Stimulated activated CD4-positive, alpha-beta T cell treated with anti-CD3 and anti-CD28 coated beads, Interleukin-15, amount 100 ng/mL, for 24 hours (primary cell): Measurements from ENCODE around the gene PRSS8.
"Not testable (repeated sequence)": the region's sequence is repeated elsewhere in the genome, so short reads cannot be mapped to it uniquely, and the experiment has no call there.

Experiments
- DNase-seq: peaks from one replicate; pipeline ENCODE4 v3.0.0-alpha.2; 2020

PRSS8 gene

GRCh38 chr16:31135535-31136286, at the start of gene PRSS8:
Gene PRSS8, minus strand, starts transcription at chr16:31135727. Its CDS starts 229 bp downstream, at chr16:31135498.
- no peak for DNase-seq

- no peak for DNase-seq
These were observed 49.4 kb upstream of the PRSS8 start for GRCh38 chr16:31184888-31185287.

- no peak for DNase-seq
These were observed 48.2 kb upstream of the PRSS8 start for GRCh38 chr16:31183432-31184428.

DNA sequence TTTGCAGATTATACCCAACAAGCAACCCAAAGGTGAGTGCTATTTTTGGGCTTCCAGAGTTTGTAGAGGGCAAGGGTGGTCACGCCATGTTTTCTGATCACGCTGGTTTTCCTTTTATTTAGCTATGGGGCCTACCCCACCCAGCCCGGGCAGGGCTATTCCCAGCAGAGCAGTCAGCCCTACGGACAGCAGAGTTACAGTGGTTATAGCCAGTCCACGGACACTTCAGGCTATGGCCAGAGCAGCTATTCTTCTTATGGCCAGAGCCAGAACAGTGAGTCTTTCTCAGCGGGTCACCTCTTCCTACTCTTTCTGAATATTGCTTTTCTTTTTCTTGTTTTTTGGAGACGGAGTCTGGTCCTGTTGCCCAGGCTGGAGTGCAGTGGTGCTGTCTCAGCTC, 46.9 kb upstream of the PRSS8 start:
- no peak for DNase-seq

DNA sequence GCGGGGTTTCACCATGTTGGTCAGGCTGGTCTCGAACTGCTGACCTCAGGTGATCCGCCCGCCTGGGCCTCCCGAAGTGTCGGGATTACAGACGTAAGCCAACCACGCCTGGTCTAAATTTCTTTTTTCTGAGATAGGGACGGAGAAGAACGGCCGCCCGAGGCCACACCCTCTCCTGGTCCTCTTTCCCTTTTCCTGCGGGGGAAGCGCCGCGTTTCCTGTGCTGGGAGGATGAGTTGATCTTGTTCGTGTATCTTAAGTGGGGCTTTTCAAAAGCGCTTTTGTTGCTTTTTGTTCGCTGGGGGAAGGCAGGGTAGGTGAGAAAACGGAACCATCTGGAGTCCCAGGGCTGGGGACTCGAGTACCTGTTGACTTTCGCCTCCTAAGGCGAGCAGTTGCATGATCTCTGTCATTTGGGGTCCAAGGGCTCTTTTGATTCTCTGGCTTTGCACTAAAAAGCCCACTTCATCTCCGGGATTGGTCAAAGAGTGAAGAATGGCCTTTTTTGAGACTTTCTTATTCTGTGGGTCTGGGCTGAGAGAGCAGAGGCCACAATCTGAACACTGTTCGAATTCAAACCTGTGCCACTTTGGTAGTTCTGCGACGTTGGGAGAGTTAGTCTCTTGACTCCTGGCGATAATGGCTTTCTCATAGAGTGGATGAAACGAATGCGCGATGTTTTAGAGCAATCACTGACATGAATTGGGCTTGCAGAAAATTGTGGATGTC, 45.7 kb upstream of the PRSS8 start:
- peak; percentile 60 for DNase-seq

- peak; percentile 92 for DNase-seq
These were observed 44.4 kb upstream of the PRSS8 start, which contains the start of gene FUS for GRCh38 chr16:31179747-31180459. Gene FUS, plus strand, starts transcription at chr16:31180139. Its CDS starts 76 bp downstream, at chr16:31180215.

GRCh38 chr16:31179219-31179746, 43.8 kb upstream of the PRSS8 start:
- DNase-seq, result no peak

- peak; percentile 63 for DNase-seq
These were observed 41.6 kb upstream of the PRSS8 start for GRCh38 chr16:31177136-31177535.

GRCh38 chr16:31170048-31170447, 34.5 kb upstream of the PRSS8 start:
- not testable (repeated sequence) for DNase-seq

DNA sequence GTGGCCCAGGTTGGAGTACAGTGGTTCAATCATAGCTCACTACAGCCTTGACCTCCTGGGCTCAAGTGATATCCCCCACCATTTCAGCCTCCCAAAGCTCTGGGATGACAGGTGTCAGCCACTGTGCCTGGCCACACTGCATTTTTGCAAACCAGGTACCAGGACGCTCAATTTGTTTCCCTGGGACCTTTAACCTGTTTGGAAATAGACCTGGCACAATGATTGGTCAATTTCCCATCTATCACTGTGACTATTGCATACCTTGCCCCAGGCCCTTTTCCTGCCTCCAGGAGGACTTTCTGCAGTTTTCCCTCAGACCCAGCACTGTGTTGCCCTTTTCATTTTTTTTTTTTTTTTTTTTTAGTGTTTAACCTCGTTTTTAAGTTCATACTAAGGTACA, 33.3 kb upstream of the PRSS8 start:
- DNase-seq, result no peak

- DNase-seq, result no peak
These were observed 31.8 kb upstream of the PRSS8 start for GRCh38 chr16:31167315-31167714.

GRCh38 chr16:31157136-31157535, 21.6 kb upstream of the PRSS8 start:
- DNase-seq, result no peak

- DNase-seq, result not testable (repeated sequence)
These were observed 15.4 kb upstream of the PRSS8 start for GRCh38 chr16:31150976-31151375.

GRCh38 chr16:31149894-31150890, 14.7 kb upstream of the PRSS8 start, which contains the start of gene PRSS36:
Gene PRSS36, minus strand, starts transcription at chr16:31150066. Its CDS starts 31 bp downstream, at chr16:31150035.
- no peak for DNase-seq

DNA sequence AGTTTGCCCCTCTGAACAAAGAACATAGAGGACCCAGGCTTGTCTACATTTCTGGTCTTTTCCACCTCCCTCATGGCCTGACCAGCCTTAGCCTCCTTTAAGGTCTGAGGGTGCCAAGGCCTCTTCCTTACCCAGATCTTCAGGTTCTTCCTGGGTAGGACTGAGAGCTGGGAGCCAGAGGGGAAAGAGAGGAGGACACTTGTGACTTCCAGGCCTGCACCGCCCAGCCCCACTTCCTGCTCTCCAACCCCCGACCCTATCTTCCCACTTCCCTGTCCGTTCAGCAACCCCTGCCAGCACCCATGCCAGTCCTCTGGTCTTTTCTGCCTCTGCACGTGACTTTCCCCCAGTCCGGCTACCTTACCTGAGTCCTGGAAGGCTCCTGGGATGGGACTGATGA, 13.8 kb upstream of the PRSS8 start:
- no peak for DNase-seq

GRCh38 chr16:31148896-31149295, 13.4 kb upstream of the PRSS8 start:
- DNase-seq, result no peak

DNA sequence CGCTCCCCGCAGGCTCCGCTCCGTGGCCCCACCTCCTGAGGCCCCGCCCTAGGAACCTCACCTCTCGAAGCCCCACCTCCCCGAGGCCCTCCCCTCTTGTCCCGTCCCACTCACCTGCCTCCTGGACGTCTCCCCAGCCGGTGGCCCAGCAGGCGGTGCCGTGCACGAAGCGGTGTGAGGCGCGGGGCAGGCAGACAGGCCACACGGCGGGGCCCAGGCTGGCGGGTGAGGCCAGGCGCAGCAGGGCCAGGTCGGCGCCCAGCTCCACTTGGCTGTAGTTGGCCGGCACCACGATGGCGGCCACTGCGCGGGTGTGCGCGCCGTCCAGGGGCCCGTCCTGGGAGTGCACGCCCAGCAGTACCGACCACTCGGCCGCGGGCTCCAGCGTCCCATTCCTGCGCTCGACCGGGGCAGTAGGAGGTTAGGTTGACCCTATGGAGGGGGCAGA, 12.8 kb upstream of the PRSS8 start:
- peak; percentile 21 for DNase-seq

DNA sequence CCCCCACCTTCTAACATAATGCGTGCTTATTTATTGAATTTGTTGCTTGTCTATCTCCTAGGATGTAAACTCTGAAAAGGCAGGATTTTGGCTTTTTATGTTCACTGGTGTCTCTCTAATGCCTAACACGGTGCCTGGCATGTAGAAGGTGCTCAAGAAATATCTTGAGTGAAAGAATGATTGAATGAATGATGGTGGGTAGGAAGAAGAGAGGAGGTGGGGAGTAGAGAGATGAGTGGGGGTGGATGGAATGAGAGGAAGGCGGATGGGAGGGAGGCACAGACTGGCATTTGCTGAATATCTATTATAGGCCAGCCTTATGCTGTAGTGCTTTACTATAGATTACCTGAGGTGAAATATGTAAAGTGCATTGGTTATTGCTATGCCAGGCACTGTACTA, 12.0 kb upstream of the PRSS8 start:
- no peak for DNase-seq

DNA sequence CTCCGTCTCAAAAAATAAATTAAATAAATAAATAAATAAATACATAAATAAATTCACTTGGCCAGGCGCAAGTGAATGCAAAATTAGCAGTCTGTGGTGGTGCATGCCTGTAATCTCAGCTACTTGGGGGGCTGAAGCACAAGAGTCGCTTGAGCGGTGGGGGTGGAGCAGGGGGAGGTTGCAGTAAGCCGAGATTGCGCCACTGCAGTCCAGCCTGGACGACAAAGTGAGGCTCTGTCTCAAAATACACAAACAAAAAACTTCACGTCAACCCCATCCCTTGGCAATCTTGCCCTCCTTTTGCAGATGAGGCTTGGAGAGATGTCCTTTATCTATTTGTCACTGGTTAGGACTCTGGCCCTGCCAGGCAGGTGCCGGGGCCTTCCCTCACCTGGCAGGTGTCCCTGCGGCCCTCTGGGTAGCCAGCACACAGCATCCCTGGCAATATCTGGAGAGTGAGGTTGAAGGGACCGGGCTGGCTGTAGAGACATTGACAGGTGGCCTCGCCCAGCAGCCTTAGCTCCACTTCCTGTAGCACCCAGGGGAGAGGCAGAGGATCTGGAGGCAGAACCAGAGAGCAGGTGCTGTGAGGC, 10.0 kb upstream of the PRSS8 start:
- DNase-seq, result no peak

GRCh38 chr16:31144418-31144817, 8.9 kb upstream of the PRSS8 start:
- DNase-seq, result not testable (repeated sequence)
